GM19023 (cell line): ENCODE data around the gene FHOD1.

Source experiments
- ATAC-seq: cut with Tn5 transposase; IDR thresholded peaks from one replicate; pipeline ENCODE4 v1.9.1; 2021; ENCODE audit warnings: mild to moderate bottlenecking, moderate library complexity; ENCODE audit not compliant: unreplicated experiment

Gene FHOD1

DNA sequence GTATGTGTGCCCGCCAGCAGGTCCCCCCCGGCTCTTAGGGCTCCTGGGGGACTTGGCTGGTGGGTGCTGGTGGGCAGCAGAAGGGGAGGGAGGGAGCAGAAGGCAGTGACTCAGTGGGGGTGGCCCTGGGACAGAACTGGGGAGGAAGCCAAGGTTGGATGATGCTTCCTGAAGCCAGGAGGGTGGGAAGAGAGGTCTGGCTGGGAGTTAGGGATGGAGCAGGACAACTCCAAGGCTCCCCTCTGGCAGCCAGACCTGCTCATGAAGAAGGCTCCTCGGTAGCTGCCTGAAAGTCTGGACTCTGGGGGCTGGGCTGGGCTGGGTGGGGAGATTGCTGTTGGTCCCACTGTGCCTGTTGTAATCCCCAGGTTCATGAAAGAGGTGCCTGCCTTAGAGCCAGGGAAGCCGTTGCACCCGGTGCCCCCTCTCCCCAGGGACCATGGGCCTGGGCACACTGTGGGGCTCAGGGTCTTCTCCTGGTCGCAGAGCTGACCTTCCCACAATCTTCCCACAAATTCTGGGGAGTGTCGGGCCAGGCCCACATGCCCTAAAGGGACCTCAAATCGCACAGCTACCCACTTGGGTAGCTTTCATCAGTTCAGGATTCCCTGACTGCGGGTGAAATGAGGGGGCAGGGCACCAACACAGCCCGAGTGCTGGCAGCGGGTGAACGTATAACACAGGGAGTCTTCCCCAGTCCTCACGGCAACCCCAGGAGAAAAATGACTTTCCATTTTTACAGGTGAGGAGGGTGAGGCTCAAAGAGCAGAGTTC, 30.9 kb upstream of the FHOD1 start:
- ATAC-seq, result no peak

DNA sequence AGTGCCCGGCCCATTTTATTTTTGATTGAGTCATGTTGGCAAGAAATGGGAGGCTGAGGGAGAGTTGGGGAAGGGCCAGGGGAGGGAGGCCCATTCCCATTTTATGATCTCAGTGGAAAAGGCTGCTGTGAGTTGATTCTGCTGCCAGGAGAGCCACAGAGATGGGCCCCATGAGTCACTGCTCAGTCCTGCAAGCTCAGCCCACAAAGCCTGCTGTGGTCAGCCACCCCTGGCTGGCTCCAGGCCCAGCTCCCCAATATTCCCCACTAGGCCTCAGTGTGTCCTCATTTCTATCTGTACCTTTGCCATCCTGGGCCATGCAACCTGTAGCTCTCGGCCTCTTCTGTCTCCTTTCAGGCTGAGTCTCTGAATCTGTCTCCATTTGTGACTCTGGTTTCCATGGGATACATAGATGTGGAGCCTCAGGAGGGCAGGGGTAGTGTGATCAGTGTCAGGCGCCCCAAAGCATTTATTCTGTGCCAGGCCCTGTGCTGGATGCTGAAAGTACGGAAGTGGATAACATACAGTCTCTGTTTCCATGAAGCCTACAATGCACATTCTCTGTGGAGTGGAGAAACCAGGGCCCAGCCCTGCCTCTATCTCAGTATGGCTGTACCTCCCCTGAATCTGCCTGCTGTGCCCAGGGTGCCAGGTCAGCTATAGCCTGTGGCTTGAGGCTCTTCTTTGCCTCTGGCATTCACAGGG, 30.2 kb upstream of the FHOD1 start:
- no peak for ATAC-seq

DNA sequence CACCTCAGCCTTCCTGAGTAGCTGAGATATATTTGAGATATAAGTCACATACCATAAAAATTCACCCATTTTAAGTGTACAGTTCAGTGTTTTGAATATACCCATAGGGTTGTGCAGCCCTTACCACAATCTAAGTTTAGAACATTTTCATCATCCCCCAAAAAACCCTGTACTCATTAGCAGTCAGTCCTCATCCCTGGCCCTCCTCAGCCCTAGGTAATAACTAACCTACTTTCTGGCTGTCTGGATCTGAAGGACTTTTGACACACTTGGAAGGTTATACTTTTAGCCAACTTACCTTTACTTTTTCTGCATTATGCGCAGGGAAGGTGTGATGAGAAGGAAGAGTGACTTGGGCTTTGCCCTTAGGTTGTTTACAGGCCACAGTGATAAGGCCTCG, 28.0 kb upstream of the FHOD1 start:
- no peak for ATAC-seq

DNA sequence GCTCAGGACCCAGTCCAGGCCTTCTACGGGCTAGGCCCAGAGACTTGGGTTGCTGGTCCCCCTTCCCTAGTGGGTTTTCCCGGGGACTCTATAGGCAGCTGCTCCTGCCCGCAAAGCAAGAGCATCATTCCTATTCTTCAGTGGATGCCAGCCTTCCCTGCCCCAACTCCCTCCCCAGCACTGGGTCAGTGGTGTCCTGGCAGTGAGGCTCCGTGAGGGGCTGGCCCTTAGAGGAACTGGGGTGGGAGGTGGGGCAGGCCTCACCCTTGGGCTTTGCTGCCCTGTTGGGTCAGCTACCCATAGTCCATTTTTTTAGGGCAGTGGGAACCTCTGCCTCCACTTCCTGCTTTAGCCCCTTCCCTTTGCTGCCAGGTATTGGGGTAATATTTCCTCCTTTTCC, 24.2 kb upstream of the FHOD1 start:
- no peak for ATAC-seq

DNA sequence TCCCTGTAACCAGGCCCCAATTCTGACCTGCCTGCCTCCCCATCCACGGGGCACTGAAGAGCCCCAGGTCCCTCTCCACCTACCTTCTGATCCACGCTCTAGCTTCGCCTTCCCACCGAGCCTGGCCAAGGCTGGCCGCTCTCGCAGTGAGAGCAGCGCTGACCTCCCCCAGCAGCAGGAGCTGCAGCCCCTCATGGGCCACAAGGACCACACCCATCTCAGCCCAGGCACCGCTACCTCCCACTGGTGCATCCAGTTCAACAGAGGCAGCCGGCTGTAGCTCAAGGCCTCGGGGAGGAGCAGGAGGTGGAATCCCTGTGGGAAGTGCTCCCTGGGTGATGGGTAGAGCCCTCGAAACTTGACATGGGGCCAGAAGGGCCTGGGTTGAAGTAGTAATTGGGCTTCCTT, 23.7 kb upstream of the FHOD1 start:
- ATAC-seq, result no peak

DNA sequence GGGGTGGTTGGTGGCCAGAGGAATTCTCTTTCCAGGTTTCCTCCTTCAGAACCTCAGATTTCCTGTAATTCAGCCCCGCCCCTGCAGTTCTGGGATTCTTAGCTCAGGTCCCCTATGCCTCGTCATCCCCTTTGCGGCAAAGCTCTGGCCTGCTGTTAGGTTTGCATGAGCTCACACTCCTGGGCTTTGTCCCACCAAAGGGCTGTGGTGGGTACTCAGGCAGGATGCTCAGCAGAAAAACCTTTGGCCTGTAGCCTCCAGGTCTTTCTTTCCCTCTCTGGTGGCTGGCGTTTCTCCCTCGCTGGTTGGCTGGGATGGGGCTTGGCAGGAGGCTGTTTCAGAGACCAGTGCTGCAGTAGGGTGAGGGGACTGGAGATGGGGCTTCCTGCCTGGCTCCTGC, 22.5 kb upstream of the FHOD1 start:
- no peak for ATAC-seq

DNA sequence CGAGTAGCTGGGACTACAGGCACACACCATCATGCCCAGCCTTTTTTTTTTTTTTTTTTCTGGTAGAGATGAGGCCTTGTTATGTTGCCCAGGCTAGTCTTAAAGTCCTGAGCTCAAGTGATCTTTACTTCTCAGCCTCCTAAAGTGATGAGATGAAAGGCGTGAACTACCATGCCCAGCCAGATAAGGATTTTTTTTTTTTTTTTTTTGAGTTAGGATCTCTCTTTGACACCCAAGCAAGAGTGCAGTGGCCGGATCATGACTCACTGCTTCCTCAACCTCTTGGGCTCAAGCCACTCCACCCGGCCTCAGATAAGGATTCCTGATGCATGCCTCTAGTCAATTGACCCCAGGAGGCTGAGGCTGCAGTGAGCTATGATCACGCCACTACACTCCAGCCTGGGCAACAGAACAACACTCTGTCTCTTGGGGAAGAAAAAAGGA, 20.9 kb upstream of the FHOD1 start:
- no peak for ATAC-seq

DNA sequence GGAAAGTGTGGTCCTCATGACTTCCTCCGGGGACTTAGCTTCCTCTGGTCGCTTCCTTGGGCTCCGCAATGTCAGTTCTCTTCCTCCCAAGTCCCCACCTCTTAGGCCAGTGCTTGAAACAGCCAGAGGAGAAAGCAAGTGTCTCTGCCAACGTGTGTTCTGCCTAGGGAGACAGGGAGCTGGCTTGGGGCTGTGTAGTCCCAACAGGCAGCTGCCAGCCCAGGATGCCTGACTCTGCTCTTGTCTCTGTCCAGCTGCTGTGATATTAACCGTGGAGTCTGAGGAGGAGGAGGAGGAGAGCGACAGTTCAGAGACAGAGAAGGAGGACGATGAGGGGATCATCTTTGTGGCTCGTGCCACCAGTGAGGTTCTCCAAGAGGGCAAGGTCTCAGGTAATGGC, 18.6 kb upstream of the FHOD1 start:
- ATAC-seq, result no peak

DNA sequence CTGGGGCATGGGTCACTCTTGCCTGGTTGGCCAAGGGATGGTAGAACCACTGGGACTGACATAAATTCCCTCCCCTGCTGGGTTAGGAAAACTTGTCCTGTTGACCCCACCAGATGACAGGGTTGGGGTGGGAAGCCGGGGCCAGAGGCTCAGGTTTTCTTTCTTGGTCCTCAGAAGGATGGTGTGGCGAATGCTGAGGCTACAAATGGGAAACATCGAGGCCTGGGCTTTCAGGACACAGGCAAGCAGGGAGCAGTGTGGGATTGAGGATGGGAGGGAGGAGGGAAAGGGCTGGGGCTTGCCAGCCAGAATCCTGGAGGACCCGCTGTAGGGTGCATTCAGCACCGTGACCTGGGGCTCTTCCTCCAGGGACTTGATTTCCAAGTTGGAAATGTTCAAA, 17.6 kb upstream of the FHOD1 start:
- ATAC-seq, result no peak

DNA sequence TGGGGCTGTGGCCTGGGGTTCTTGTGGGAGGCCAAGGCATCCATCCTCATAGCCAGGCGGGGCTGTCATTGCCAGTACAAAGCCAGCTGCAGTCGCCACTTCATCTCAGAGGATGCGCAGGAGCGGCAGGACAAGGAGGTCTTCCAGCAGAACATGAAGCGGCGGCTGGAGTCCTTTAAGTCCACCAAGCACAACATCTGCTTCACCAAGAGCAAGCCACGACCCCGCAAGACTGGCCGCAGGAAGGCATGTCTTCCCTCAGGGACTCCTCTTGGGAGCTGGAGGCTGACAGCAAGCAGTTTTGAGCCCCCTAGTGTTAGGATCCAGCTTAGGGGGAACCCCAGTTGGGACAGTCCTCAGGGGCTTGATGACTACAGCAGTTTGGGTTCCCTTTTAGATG, 17.0 kb upstream of the FHOD1 start:
- ATAC-seq, result no peak

DNA sequence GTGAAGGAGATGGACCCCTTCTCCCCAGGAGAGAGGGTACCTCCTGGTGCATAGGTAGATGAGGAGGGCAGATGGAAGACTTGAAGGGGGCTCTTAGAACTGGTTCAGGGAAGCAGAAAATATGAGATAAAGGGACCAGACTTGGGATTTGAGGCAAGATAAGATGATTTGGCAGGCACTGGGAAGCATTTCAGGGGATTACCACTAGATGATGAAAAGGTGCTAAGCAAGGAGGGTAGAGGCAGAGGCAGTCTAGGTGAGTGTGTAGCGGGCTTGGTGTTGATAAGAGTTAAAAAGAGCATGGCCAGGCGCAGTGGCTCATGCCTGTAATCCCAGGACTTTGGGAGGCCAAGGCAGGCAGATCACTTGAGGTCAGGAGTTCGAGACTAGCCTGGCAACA, 15.9 kb upstream of the FHOD1 start:
- ATAC-seq, result no peak

DNA sequence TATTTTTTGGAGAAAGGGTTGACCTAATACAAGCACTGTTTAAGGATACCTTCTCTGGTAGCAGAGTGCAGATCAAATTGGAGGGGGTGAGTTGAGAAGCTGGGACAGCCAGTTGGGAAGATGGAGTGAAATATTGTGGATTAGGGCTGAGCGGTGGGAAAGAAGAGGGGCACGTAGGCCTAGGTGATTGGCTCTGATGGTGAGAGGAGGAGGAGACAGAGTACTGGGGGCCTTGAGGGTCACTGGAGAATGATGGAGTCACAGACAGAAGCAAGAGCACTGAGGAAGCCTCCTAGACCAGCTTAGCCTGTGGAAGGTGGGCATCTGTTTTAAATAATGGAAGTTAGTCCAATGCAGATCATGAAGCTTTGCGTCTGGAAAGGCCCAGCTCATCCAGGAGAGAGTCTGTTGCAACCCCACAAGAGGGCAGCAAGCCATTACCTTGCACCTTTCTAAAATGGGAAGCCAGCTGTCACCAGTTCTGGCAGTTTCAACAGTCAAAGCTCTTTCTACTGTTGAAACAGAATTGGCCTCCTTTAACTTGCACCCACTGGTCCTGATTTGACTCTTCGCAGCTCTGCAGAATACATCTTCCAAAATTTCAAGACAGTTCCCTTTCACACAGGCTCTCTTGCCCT, 13.3 kb upstream of the FHOD1 start:
- no peak for ATAC-seq

DNA sequence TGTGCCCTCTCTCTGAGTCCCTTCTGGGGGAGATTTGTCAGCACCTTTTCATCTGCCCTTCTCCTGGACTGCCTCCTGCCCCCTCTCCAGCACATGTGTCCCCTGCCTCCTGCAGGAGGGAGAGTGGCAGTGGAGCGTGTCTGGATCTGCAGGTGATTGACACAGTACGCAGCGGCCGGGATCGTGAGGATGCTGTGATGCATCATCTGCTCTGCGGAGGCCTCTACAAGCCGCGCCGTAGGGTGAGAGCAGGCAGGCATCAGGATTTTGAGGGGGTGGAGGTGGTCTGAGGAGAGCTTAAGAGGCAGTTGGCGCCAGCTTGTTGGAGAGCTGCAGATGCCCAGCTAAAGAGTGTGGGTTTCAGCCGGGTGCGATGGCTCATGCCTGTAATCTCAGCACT, 12.4 kb upstream of the FHOD1 start:
- no peak for ATAC-seq

DNA sequence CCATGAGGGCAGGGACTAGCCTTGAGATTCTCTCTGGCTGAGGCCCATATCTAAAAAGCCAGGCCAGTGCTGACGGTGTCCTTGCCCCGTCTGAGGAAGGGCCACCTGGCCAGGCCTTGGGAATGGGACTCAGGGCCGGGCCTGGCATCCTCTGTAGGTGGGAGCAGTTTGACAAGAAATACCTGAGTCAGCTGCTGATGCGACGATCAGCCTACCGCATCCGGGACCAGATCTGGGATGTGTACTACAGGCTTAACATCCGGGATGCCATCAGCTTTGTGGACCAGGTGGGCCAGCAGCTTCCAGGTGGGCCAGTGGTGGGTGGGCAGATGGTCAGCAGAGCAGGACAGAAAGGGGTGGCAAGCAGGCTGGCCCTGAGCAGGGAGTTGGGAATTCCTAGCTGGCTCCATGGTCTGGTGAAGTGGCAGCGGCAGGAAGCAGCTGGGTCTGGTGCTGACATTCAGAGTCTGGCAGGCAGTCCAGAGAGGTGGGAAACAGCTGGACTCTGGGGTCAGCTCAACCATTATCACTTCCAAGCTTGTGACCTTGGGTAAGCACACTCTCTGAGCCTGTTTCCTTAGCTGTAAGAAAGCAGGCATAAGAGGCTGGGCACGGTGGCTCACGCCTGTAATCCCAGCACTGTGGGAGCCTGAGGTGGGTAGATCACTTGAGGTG, 11.0 kb upstream of the FHOD1 start:
- ATAC-seq, result no peak

DNA sequence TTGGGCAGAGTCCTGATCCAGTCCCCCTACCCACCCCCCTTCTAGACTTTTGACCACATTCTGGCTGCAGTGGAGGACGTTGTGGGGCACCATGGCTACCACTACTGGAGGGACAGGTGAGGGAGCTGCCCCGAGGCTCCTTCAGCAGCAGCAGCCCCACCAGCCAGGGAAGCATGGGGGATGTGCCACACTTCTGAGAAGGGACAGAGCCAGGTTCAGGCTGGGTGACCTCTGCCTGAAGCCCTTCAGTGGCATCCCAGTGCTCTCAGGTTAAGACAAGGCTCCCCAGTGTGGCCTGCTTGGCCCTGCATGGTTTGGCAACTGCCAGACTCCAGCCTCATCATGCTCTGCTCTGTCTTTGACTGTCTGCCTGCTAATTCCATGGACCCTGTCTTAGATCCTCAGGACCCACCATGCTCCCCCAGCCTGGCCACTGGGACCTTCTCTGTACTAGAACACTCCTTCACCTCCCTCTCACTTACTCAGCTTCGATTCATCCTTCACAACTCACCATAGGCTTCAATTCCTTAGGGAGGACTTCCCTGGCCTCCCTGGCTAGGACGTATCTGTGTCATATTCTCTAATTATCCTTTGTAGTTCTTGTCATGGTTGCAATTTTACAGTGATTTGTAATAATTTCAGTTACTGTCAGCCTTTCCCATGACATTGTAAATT, 10.3 kb upstream of the FHOD1 start:
- no peak for ATAC-seq

DNA sequence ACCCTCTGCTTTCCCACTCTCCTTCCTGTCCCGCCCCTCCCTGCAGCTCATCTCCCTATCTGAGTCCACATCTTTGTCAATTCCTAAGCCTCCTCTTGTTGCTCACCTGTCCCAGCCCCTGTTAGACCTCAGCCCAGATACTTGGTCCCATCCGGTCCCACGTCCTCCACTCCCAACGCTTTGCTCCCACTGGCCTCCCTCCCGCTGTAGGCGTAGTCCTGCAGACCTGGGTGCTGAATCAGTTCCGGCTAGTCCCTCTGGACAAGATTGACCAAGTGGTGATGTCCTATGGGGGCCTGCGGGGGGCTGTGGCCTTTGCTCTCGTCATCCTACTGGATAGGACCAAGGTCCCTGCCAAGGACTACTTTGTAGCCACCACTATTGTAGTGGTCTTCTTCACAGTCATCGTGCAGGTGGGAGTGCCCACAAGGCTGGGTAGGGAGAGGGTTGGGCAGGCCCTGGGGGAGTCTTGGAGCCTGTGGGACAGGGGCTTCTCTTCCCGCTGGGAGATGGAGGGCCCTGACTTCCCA, 9.5 kb upstream of the FHOD1 start:
- no peak for ATAC-seq

DNA sequence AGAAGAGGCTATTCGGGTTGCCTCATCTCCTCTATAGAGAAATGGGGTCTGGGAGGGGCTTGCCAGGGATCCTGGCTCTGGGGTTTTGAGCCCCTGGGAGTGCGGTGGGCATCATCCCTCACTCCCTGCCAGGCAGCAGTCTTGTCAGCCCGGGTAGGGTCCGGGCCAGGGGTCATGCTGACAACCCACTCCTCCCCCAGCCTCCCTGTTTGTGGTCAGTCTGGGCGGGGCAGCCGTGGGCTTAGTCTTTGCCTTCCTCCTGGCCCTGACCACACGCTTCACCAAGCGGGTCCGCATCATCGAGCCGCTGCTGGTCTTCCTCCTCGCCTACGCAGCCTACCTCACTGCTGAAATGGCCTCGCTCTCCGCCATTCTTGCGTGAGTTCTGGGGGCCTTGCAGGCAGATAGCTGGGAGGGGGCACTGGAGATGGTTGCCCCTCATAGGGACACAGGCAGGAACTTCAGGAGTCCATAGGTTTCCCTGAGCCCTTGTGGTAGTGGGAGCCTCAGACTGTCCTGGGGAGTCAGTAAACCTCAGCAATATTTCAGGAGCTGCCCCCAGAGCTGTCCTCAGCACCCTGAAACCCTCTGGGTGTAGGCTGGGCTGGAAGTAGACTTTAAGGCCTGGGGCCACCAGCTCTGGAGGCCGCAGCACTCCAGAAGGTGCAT, 8.4 kb upstream of the FHOD1 start:
- no peak for ATAC-seq

DNA sequence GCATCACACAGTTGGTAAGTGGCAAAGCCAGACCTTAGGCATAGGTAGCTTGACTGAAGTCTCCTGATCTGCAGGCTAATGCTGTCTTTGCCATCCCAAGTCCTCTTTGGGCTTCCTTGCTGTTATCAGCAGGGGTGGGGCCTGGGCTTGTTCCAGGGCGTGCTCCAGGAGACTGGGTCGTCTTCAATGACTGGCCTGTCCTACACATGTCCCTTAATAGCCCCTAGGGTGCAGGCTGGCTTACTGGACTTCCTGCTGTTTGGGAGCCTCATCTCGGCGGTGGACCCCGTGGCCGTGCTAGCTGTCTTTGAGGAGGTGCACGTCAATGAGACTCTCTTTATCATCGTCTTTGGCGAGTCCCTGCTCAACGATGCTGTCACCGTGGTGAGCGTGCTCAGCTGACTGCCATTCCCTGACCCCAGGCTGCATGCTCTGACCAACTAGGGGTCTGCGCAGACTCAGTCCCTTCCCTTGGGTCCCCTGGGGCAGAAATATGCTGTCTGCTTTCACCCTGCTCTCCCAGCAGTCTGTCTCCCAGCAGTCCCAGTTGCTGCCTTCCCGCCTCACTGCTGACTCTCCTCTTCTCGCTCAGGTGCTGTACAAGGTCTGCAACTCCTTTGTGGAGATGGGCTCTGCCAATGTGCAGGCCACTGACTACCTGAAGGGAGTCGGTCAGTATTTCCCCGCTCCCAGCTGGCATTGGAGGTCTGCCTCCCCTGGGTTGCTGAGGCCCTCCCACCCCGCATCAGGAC, 7.7 kb upstream of the FHOD1 start:
- no peak for ATAC-seq
